ENCODE results near the gene ZNF737.
"Not testable (repeated sequence)": the region's sequence is repeated elsewhere in the genome, so short reads cannot be mapped to it uniquely, and the experiment has no call there.

ZNF737 gene

GRCh38 chr19:20565321-20566018 lies at the start of gene ZNF737:
TSS of gene ZNF737 (minus strand) at chr19:20565781. CDS start at chr19:20565640, 141 bp downstream.
- peak; percentile 92 for DNase-seq

GRCh38 chr19:20614971-20615370 lies 49.4 kb upstream of the ZNF737 start:
- not testable (repeated sequence) for DNase-seq

DNA sequence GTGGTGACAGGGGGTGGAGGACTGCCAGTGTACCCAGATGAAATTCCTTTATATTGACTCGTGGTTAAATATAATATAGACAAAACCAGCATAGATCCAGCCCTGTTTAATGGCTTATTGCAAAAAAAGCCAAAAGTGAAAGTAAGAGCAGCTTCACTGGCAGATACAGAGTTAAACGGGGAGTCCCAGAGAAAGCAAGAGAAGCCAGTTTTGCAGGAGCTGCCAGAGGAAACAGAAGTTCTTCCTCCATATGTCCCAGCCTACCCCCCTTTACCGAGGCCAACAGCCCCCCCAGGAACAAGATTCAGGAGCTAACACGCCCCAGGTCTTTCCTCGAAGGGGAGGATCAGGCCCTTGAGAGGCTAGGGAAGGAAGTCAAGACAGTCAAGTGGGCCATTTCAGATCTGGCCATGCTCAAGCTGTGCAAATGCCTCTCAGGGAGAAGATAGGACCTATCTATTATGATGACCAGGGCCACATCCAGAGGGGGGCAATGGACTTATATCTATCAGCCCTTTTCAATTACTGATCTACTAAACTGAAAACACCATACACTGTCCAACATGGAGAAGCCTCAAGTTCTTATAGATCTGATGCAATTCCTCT lies 47.2 kb upstream of the ZNF737 start:
- no peak for DNase-seq

DNA sequence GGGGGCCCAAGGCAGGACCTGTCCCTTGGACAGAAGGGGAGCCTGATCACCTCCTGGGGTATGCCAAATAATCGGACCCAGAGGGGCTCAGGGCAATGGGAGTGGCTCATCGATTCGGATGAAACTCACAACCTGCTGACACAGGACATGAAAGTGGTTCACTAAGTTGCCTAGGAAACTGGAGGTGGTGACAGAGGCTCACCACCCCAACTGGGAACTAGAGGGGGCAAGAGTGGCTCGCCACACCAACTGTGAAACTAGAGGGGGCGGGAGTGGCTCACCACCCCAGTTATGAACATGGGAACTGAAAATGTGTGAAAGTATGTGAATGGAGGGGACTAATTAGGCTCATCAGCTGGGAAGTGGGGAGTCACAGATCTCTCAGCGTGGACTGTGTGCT lies 46.3 kb upstream of the ZNF737 start:
- DNase-seq = no peak

- DNase-seq = no peak
These were observed 42.4 kb upstream of the ZNF737 start for GRCh38 chr19:20607943-20608342.

DNA sequence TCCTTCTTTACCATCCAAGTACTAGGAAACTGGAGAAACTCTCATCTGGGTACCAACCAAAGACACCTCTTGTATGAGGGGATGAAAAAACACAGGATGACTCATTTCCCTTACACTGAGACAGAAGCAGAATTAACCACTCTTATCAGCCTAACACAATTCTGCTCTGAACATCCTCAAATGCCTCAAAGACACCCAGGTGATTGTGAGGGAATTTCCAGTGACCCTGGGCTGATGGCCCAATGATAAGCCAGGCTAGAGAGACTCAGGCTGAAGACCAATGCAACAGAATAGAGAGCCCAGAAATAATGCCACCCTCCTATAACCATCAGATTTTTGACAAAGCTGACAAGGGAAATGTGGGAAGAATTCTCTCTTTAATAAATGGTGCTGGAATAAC lies 7.0 kb downstream of the ZNF737 start:
- no peak for DNase-seq

- peak; percentile 31 for DNase-seq
These were observed 7.6 kb downstream of the ZNF737 start for GRCh38 chr19:20558011-20558410.

DNA sequence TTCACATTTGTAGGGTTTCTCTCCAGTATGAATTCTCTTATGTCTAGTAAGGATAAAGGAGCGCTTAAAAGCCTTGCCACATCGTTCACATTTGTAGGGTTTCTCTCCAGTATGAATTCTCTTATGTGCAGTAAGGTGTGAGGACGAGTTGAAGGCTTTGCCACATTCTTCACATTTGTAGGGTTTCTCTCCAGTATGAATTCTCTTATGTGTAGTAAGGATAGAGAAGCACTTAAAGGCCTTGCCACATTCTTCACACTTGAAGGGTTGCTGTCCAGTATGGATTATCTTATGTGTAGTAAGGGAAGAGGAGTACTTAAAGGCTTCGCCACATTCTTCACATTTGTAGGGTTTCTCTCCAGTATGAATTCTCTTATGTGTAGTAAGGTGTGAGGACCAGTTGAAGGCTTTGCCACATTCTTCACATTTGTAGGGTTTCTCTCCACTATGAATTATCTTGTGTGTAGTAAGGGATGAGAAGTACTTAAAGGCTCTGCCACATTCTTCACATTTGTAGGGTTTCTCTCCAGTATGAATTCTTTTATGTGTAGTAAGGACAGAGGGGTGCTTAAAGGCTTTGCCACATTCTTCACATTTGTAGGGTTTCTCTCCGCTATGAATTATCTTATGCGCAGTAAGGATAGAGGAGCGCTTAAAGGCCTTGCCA lies 20.8 kb downstream of the ZNF737 start:
- DNase-seq = not testable (repeated sequence)

- not testable (repeated sequence) for DNase-seq
These were observed 35.3 kb downstream of the ZNF737 start for GRCh38 chr19:20530303-20530702.

DNA sequence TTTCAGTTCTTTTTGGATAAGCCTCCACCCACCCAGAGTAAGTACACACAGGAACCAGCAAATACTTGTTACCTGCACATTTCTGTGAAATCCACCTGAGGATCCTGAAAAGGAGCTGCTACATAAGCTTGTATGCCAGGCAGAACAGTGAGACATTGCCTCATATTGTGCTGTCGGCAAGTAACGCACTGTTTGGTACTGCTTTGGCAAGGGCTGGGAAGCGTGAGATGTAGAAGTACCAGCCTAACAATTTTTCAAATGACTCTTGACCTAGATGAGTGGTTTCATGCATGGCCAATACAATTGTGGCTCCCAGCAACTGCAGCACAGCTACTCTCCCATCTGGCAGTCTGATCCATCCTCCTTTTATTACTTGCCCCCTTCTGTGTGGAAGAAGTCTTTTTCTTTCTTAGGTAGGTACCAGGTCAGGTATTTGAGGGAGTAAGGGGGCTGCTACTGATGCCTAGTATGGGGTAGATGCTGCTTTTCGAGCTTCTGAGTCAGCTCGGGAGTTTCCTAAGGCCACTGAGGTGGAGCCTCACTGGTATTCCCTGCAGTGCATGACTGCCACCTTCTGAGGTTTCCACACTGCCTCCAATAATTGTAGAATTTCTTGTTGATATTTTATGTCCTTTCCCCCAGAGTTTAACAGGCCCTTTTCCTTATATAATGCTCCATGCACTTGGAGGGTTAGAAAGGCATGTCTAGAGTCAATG lies 52.2 kb downstream of the ZNF737 start:
- DNase-seq = no peak

DNA sequence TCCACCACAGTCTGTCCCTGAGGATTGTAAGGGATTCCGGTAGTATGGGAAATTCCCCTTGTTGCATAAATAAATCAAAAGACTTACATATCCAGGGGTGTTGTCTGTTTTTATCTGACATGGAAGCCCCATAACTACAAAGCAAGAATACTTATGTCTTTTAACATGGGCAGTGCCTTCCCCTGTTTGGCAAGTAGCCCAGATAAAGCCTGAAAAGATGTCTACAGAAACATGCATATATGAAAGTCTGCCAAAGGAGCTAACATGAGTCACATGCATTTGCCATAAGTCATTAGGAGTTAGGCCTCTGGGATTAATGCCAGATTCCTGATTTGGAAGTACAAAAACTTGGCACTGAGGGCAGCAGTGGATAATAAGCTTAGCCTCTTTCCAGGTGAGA lies 62.1 kb downstream of the ZNF737 start:
- DNase-seq = no peak
